Activated naive CD4-positive, alpha-beta T cell treated with anti-CD3 and anti-CD28 coated beads for 36 hours (primary cell): ENCODE measurements around the gene KRTAP6-2. TPM values are rescaled to one million over a fixed set of nuclear protein-coding genes. Genes with fewer than 3 reads are reported as not detected.

Experiments used
- CTCF ChIA-PET: fragments of 350-600 bp; sonication (Branson Sonifier 250); formaldehyde crosslinking; loops from one replicate; lab custom pipeline; 2021; ENCODE audit warnings: antibody characterized with exemption; lab: Charles Lee
- DNase-seq: peaks from one replicate; pipeline ENCODE4 v3.0.0-alpha.2; 2020
- H3K27ac Mint-ChIP-seq: one replicate; pipeline ENCODE4 v1.8.0; 2021; ENCODE audit warnings: mild to moderate bottlenecking, mixed read lengths
- H3K27me3 Mint-ChIP-seq: one replicate; pipeline ENCODE4 v1.8.0; 2021; ENCODE audit warnings: low read depth, mixed read lengths
- H3K36me3 Mint-ChIP-seq: one replicate; pipeline ENCODE4 v1.8.0; 2021; ENCODE audit warnings: low read depth, mixed read lengths
- H3K4me1 Mint-ChIP-seq: one replicate; pipeline ENCODE4 v1.8.0; 2021; ENCODE audit warnings: low read depth, mixed read lengths
- H3K4me3 Mint-ChIP-seq: one replicate; pipeline ENCODE4 v1.8.0; 2021; ENCODE audit warnings: mild to moderate bottlenecking, moderate library complexity, mixed read lengths
- H3K9me3 Mint-ChIP-seq: one replicate; pipeline ENCODE4 v1.8.0; 2021; ENCODE audit warnings: mixed read lengths
- intact Hi-C: fragments of 100-400 bp; cut with micrococcal nuclease; formaldehyde crosslinking; loops from one replicate; pipeline ENCODE4 v1.15.1; 2023
- total RNA-seq, 2 experiments: library from RNA; stranded (reverse); gene quantifications; one replicate each; pipeline ENCODE4 v1.2.3, GENCODE V29; 2021

The KRTAP6-2 gene
- total RNA-seq, 2 experiments from 2014 or later, result not detected

DNA sequence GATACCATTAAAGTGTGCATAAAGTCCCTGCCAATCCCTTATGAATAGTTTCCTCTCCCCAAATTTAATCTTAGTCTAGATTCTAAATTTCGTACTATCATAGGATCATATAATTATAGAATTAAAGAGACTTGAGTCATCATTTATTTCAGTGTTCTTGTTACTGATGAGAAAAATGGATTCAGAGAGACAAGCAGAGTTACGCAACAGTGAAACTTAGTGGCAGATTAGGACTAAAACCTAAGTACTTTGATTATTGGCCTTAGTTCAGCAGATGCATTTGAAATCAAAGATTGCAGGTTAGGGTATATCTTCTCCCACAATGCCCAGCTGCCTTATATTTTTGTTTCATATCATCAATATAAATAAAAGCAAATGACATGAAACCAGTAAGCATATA is 36.7 kb downstream of the KRTAP6-2 start:
- Mint-ChIP-seq H3K4me1 (no peaks in the 10 kb centered on the region), H3K4me3 (no peak overlapping the region), H3K9me3 (no peaks in the 10 kb centered on the region), H3K27me3 (no peaks in the 10 kb centered on the region), H3K27ac (no peak overlapping the region), H3K36me3 (no peaks in the 10 kb centered on the region)
- intact Hi-C loops, result no loop called here
- DNase-seq, result no peak
- CTCF ChIA-PET, result no interaction called here

DNA sequence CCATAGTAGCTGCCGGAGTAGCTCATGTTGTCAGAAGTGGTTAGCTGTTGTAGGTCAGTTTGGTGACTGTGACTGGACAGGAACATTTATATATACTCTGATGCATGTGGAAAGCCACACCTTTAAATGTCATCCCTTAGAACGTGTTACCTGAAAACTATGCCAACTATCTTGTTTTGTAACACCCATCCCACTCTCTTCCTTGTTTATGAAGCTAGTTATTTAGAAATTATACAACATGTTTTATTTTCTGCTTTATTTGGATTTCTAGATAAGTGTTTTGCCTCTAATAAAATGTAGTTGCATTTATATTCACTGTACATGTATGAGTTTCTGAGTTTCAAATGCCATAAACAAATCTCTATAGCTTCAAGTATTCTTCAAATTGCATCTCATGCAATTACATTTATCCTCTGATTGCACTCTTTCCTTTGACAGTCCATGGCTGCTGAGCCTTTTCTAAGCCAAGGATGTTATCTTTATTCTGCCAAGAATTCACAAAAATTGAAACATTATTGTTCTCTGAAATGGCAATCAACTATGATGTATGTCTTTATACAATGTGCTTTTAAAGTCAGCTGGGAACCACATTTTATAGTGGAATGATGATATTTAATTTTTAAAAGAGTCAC is 37.3 kb downstream of the KRTAP6-2 start, which contains the start of gene KRTAP19-7:
TSS of gene KRTAP19-7 (minus strand) at position 51 of the 632 bp plus-strand sequence. CDS start at position 26, 25 bp downstream.
- Mint-ChIP-seq H3K27me3 (no peaks in the 10 kb centered on the region), H3K27ac (no peak within 1 kb of the TSS), H3K4me3 (no peak within 1 kb of the TSS), H3K9me3 (no peaks in the 10 kb centered on the region), H3K4me1 (no peaks in the 10 kb centered on the region), H3K36me3 (no peaks in the 10 kb centered on the region)
- intact Hi-C loops, result no loop called here
- CTCF ChIA-PET, result no interaction called here
- no peak for DNase-seq

DNA sequence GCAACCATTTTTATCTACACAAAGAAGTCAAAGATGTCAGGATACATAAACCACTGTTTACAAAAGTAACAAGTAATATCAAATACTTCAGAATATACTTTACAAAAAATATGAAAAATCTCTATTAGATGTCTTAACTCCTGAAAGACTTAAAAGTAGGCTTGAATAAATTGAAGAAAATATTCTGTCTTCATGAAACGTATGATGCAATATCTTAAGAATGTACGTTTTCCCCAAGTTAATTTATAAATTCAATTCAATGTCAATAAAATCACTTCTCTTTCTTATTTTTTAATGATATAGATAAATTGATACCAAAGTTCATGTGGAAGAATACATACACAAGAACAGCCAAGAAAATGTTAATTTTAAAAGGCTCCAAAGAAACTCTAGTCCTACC is 43.6 kb downstream of the KRTAP6-2 start:
- Mint-ChIP-seq H3K9me3 (peaks cover 4% of the 10 kb centered on the region), H3K27me3 (no peaks in the 10 kb centered on the region), H3K36me3 (no peaks in the 10 kb centered on the region), H3K27ac (no peak overlapping the region), H3K4me3 (no peak overlapping the region), H3K4me1 (no peaks in the 10 kb centered on the region)
- DNase-seq, result no peak
- CTCF ChIA-PET, result no interaction called here
- intact Hi-C loops, result no loop called here

DNA sequence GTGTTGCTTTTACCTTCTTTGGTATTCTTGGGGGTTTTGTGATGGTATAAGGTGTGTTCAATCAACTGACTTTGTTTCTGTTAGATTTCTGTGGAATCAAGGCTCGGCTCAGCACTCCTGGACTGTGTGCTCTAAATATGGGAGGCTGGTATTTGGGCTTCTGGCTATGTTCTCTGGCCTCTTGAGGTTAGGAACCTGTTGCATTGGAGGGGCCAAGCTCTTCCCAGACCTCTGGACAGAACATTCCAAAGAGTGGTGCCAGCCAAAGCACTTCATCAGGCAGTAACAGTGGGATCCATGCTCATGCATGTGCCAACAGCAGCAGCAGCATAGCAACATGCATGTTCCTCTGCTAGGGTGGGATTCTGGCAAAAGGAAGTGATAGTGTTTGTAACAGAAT is 45.9 kb downstream of the KRTAP6-2 start:
- no peak overlapping the region for H3K4me3 Mint-ChIP-seq
- no peaks in the 10 kb centered on the region for H3K4me1 Mint-ChIP-seq
- intact Hi-C loops, result no loop called here
- no peaks in the 10 kb centered on the region for H3K36me3 Mint-ChIP-seq
- H3K27me3 Mint-ChIP-seq, result no peaks in the 10 kb centered on the region
- H3K27ac Mint-ChIP-seq, result no peak overlapping the region
- no peak for DNase-seq
- peaks cover 4% of the 10 kb centered on the region for H3K9me3 Mint-ChIP-seq
- CTCF ChIA-PET, result no interaction called here

Other genes starting within 250 kb of the KRTAP6-2 start
- gene KRTAP13-2, start 226.6 kb downstream of the KRTAP6-2 start, total RNA-seq, result not detected
- gene KRTAP13-1, start 202.9 kb downstream of the KRTAP6-2 start, total RNA-seq, result not detected
- not detected for gene KRTAP13-3, start 173.0 kb downstream of the KRTAP6-2 start, total RNA-seq
- not detected for gene KRTAP13-4, start 168.7 kb downstream of the KRTAP6-2 start, total RNA-seq
- gene KRTAP15-1, start 158.6 kb downstream of the KRTAP6-2 start, total RNA-seq, result not detected
- not detected for gene KRTAP19-1, start 118.5 kb downstream of the KRTAP6-2 start, total RNA-seq
- not detected for gene KRTAP19-2, start 111.5 kb downstream of the KRTAP6-2 start, total RNA-seq
- not detected for gene KRTAP19-3, start 106.9 kb downstream of the KRTAP6-2 start, total RNA-seq
- not detected for gene KRTAP19-4, start 101.7 kb downstream of the KRTAP6-2 start, total RNA-seq
- gene KRTAP19-5, start 96.8 kb downstream of the KRTAP6-2 start, total RNA-seq, result not detected
- not detected for gene KRTAP19-6, start 57.0 kb downstream of the KRTAP6-2 start, total RNA-seq
- gene KRTAP19-7, start 37.6 kb downstream of the KRTAP6-2 start, total RNA-seq, result not detected
- gene KRTAP22-2, start 8.5 kb downstream of the KRTAP6-2 start, total RNA-seq, result not detected
- not detected for gene KRTAP6-3, start 6.5 kb downstream of the KRTAP6-2 start, total RNA-seq
- not detected for gene KRTAP22-1, start 2.2 kb upstream of the KRTAP6-2 start, total RNA-seq
- gene KRTAP6-1, start 15.0 kb upstream of the KRTAP6-2 start, total RNA-seq, result not detected
- not detected for gene KRTAP20-1, start 17.5 kb upstream of the KRTAP6-2 start, total RNA-seq
- gene KRTAP20-4, start 21.7 kb upstream of the KRTAP6-2 start, total RNA-seq, result not detected
- gene KRTAP20-2, start 36.3 kb upstream of the KRTAP6-2 start, total RNA-seq, result not detected
- gene KRTAP20-3, start 44.0 kb upstream of the KRTAP6-2 start, total RNA-seq, result not detected
- not detected for gene KRTAP21-3, start 119.9 kb upstream of the KRTAP6-2 start, total RNA-seq
- not detected for gene KRTAP21-2, start 148.4 kb upstream of the KRTAP6-2 start, total RNA-seq
- not detected for gene KRTAP21-1, start 156.5 kb upstream of the KRTAP6-2 start, total RNA-seq
- not detected for gene KRTAP8-1, start 214.4 kb upstream of the KRTAP6-2 start, total RNA-seq
- not detected for gene KRTAP7-1, start 230.9 kb upstream of the KRTAP6-2 start, total RNA-seq